Measurements from ENCODE around the gene RPL28.

The RPL28 gene

DNA sequence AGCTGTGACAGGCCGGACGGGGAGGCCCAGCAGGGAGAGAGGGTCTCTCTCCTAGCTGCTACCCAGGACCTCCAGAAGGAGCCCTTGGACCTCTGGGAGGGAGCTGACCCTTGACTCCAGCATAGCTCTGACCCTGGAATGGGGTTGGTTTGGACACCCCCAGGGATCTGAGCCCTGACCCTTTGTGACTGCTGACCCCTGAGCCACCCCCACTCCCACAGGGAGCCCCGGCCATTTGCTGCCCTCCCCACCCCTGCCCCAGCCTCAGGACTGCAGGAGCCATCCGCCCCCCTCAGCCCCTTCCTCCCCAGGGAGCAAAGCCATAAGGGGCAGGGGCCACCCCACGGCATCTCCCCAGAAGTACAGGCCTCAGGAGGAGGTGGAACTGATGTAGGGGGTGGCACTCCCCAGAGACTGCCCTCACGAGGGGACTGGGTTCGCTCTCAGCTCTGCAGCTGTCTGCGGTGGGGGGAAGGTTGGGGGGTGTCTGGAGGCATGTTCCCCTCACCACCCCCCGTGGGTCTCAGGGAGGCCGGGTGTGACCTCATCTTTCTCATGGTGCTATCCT is 38.2 kb upstream of the RPL28 start:
- DNase-seq (ENCODE audit: low read depth), result no peak
- TF ChIP-seq, protein P1, sequence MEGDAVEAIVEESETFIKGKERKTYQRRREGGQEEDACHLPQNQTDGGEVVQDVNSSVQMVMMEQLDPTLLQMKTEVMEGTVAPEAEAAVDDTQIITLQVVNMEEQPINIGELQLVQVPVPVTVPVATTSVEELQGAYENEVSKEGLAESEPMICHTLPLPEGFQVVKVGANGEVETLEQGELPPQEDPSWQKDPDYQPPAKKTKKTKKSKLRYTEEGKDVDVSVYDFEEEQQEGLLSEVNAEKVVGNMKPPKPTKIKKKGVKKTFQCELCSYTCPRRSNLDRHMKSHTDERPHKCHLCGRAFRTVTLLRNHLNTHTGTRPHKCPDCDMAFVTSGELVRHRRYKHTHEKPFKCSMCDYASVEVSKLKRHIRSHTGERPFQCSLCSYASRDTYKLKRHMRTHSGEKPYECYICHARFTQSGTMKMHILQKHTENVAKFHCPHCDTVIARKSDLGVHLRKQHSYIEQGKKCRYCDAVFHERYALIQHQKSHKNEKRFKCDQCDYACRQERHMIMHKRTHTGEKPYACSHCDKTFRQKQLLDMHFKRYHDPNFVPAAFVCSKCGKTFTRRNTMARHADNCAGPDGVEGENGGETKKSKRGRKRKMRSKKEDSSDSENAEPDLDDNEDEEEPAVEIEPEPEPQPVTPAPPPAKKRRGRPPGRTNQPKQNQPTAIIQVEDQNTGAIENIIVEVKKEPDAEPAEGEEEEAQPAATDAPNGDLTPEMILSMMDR (IDR thresholded peaks at IDR 0.05; ENCODE audit: insufficient read depth, low read depth, low read length, missing control alignments), result no peak
- no peak overlapping the region for H3K4me3 ChIP-seq (ENCODE audit: low read depth, low read length)

DNA sequence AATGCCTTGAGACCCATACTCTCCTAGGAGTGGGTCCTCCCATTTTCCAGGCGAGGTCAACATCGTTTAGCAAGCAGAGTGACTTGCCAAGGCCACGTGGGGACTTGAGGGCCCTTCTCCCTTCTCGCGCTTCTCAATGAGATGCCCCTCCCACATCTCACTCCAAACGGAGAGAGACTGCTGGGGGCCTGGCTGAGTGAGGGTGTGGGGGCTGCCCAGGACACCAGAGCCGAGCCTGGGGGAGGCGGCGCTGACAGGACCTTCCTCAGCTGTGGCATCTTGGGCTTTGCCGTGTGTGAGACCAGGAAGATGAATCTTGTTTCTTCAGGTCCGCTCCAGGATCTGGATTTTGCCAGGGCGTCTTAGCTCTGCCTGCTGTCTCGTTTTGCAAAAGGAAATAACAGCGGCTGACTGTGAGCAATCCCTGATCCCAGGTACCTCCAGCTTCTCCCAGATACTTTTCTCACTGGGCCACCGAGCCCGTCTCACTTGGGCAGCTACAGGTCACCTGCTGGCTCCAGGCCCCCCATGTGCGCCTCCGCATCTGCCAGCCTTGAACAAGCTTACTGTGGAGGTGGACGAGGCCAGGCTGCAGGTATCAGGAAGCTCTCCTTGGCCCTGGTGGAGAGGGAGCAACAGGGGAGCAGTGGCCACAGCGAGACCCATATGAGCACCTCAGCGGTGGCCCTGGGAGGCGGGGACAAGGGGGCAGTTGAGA is 37.3 kb upstream of the RPL28 start:
- no peak overlapping the region for H3K4me3 ChIP-seq (ENCODE audit: low read depth, low read length)
- TF ChIP-seq, protein P1 (IDR thresholded peaks at IDR 0.05; ENCODE audit: insufficient read depth, low read depth, low read length, missing control alignments), result no peak
- DNase-seq (ENCODE audit: low read depth), result no peak

DNA sequence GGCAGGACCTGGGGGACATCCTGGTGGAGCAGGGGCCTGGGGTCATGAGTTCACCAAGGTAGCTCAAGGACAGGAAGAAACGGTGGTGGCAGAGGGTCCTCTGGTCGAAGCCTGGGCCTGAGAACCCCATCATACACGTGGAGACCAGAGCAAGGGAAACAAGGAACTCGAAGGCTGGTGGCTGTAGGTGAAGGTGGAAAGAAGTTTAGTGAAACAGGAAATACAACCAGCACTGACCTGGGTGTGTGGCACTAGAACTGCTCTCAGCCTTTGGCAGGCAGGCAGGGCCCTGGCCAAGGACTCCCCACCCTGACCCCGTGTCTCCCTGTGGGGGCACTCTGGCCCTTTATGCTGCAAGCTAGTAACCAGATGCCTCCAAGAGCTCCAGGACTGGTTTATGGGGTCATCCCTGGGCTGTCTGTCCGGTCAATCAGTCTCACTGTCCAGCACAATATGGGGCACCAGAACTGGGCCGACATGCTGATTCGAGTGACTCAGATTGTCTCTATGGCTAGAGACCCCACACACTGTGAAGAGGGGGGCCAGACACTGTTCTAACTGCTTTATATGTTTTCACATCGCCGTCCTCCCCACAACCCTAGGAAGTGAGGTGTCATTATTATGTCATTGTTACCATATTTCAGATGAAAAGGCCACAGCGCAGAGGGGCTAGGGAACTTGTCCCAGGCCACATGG is 35.0 kb upstream of the RPL28 start:
- H3K4me3 ChIP-seq (ENCODE audit: low read depth, low read length), result no peak overlapping the region
- TF ChIP-seq, protein P1 (IDR thresholded peaks at IDR 0.05; ENCODE audit: insufficient read depth, low read depth, low read length, missing control alignments), result no peak
- no peak for DNase-seq (ENCODE audit: low read depth)

DNA sequence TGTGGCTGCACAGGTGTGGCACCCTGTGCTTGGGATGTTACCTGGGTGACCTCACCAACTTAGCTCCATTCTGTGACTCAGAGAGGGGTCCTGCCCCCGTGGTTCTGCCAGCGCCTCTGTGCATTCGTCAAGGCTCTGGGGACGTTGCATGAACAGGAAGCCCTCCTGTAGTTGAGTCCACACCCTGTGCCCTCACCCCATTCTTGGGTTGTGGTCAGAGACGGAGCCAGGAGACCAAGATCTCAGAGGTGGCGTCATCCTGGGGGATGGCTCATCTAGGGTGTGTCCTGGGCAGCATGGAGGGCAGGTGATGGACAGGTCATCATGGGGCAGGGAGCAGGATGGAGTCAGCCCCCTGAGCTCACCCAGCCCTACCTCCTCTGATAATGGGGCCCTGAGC is 33.7 kb upstream of the RPL28 start:
- H3K4me3 ChIP-seq (ENCODE audit: low read depth, low read length), result no peak overlapping the region
- no peak for DNase-seq (ENCODE audit: low read depth)
- TF ChIP-seq, protein P1 (IDR thresholded peaks at IDR 0.05; ENCODE audit: insufficient read depth, low read depth, low read length, missing control alignments), result no peak

DNA sequence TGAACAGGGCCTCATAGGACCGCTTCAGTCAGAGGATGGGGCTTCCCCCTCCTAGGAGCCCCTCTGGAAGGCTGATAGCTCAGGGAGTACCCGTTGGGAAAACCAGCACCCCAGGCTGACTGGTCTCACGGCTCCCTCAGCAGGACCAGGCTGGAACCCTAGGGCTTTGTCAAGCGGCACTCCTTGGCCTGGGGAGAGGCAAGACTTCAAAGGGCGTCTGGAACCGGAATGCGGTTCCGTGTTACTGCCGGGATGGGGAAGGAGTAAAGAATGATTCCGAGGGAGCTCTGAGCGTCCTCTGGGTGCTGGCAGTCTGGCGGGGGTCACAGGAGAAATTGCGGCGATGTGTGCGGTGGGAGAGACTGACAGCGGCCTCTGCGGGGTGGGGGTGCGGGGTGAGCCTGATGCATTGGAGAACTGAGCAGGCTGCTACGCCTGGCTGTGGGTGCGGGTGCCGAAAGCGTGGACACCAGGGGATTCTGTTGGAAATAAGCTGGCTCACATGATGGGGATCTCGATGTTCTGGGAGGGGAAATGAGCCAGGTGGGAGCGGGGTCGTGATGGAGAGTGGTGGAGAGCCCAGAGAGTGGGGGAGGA is 33.1 kb upstream of the RPL28 start:
- TF ChIP-seq, protein P1 (IDR thresholded peaks at IDR 0.05; ENCODE audit: insufficient read depth, low read depth, low read length, missing control alignments), result no peak
- H3K4me3 ChIP-seq (ENCODE audit: low read depth, low read length), result no peak overlapping the region

DNA sequence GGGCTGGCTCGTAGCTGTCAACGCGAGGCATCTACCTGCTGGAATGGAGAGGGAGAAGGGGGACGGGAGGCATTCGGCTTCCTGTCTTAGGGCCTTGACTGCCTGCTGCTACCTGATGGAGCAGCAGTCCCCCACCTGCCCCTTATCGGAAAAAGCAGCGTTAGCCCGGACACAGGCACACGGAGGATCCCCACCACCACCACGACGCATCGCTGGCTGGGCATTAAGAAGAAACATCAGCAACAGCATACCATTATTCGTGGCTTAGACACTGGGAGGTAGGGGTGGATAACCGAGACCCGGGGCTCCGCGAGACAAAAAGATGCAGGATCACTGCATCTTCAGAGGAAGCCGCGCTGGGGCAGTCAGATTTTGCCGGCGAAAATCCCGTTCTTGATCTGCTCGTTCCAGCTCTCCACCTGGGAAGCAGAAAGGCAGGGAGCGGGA is 32.4 kb upstream of the RPL28 start:
- no peak for DNase-seq (ENCODE audit: low read depth)
- H3K4me3 ChIP-seq (ENCODE audit: low read depth, low read length), result no peak overlapping the region
- TF ChIP-seq, protein P1 (IDR thresholded peaks at IDR 0.05; ENCODE audit: insufficient read depth, low read depth, low read length, missing control alignments), result no peak

More for the DNA sequence above, 33.1 kb upstream of the RPL28 start:
- DNase-seq (ENCODE audit: low read depth), result no peak
